Measurements from ENCODE around the gene MRPL34.
A peak's percentile ranks its signal among the peaks of the same experiment; 100 is the strongest.

Gene MRPL34

DNA sequence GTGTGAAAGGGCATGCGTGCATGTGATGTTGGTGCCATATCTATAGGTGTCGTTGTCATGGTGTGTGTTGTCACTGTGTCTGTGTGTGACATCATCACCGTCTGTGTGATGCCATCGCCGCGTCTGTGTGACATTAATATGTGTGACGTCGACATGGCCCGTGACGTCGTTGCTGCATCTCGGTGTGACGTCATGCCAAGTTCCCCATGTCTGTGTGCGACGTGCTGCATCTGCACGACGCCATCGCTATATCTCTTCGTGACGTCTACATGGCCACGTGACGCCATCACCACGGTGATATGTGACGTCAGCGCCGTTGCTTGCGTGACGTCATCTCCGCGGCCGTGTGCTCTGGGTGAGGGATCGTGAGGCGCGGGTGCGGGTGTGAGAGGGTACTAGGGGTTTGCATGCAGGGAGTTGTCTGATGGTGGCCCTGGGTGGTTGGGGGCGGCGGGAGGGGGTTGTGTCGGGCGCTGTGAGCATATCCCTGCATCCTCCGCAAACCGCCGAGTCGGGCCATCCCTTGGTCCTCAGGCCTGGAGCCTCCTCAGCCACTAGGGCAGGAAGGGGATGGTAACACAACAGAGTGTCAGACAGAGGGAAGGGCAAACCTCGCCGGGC, 46.3 kb downstream of the MRPL34 start:
- Histone ChIP-seq H3K36me3 (no peaks in the 10 kb centered on the region), H3K9ac (peak overlapping the region in 3 of 11 experiments; percentile 30 to 48 (median 45); a peak in 2 of 22 replicates), H3K4me3 (no peak overlapping the region), H3K27me3 (no peaks in the 10 kb centered on the region), H3K4me2 (peak overlapping the region; percentile 59 to 88 (median 80)), H3K4me1 (peaks cover 62 to 79% (median 70%) of the 10 kb centered on the region in 10 experiments), H3K9me3 (replicated peaks in 1 of 11) (no peaks in the 10 kb centered on the region), H3K27ac (peak overlapping the region in 9 of 11 experiments; percentile 33 to 68 (median 56); a peak in 16 of 22 replicates), H4K20me1 (no peaks in the 10 kb centered on the region)
- no peak for TF ChIP-seq Cebpa-rat (IDR thresholded peaks at IDR 0.05)

DNA sequence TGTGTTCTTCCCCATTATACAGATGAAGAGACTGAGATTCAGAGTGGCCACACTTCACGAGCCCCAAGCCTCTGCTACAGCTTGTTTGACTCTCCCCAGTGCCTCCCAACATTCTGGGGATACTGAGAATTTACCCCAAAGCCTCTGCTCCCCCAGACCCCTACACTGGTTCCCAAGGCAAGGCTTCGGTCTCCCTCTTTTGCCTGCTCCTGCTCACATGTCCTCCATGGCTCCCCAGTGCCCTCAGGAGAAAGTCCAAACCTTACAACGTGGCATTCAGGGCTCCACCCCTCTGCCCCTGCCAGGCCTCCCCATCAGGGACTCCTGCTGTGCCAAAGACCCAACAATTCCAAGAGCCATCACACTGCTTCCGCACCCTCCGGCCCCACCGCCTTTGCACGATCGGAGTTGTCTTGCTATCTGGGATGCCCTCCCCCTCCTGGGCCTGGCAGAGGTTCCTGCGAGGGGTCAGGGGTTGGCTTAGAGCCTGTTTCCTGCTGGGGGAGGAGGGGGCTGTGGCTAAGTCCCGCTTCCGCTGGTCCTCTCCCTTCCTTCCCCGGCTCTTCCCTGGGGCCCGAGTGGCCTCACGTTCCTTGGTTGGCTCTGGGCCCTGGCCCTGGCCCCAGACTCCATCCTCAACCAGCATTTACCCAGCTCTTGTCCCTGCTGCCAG, 47.1 kb downstream of the MRPL34 start:
- Histone ChIP-seq H3K4me2 (peak overlapping the region; percentile 45 to 85 (median 68)), H3K27me3 (no peaks in the 10 kb centered on the region), H3K4me1 (peaks cover 53 to 79% (median 62%) of the 10 kb centered on the region in 10 experiments), H3K36me3 (no peaks in the 10 kb centered on the region), H4K20me1 (no peaks in the 10 kb centered on the region), H3K4me3 (0 out of 20 replicates have a peak overlapping the region, but pooled peaks of 1 of the 10 experiments have one; percentile 24), H3K9me3 (replicated peaks in 1 of 11) (no peaks in the 10 kb centered on the region), H3K9ac (peak overlapping the region in 7 of 11 experiments; percentile 8 to 48 (median 44); a peak in 11 of 22 replicates), H3K27ac (peak overlapping the region in 9 of 11 experiments; percentile 31 to 68 (median 56); a peak in 17 of 22 replicates)
- no peak for TF ChIP-seq Cebpa-rat (IDR thresholded peaks at IDR 0.05)

DNA sequence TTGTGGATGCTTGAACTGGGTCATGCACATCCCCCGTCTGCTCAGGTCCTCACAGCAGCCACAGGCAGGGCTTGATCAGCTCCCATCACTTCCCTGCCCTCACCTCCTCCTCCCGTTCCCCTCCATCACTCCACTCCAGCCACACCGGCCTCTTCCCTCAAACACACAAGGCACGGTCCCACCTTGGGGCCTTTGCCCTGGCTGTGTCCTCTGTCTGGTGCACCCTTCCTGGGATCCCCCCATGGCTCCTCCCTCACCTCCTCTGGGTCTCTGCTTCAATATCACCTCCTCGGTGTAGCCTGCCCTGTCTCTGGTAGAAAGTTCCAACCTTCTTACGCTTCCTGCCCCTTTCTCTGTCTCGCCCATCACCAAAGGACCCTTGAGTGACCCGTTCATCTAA, 47.7 kb downstream of the MRPL34 start:
- no peaks in the 10 kb centered on the region for H3K9me3 ChIP-seq (replicated peaks in 1 of 11)
- H3K36me3 ChIP-seq, result no peaks in the 10 kb centered on the region
- H4K20me1 ChIP-seq, result no peaks in the 10 kb centered on the region
- H3K4me3 ChIP-seq, result no peak overlapping the region
- H3K27me3 ChIP-seq, result no peaks in the 10 kb centered on the region
- H3K9ac ChIP-seq, result peak overlapping the region in 5 of 11 experiments; percentile 8 to 44 (median 44); a peak in 7 of 22 replicates
- H3K27ac ChIP-seq, result peak overlapping the region in 9 of 11 experiments; percentile 31 to 68 (median 56); a peak in 16 of 22 replicates
- H3K4me2 ChIP-seq, result peak overlapping the region; percentile 45 to 85 (median 68)
- H3K4me1 ChIP-seq, result peaks cover 47 to 79% (median 55%) of the 10 kb centered on the region in 10 experiments
- no peak for TF ChIP-seq Cebpa-rat (IDR thresholded peaks at IDR 0.05)
